Raji (cell line): ENCODE data around the gene OR5H6.

Experiments used
- POLR2A ChIP-seq: IDR thresholded peaks from 2 replicates; pipeline ENCODE4 v1.6.1; 2011; ENCODE audit warnings: low read depth, low read length, control low read depth; ENCODE audit not compliant: insufficient read depth

OR5H6 gene

GRCh38 chr3:98263944-98264343 is at the start of gene OR5H6:
TSS of gene OR5H6 (plus strand) at chr3:98264244. CDS start at chr3:98264333, 89 bp downstream.
- TF ChIP-seq POLR2A = no peak

GRCh38 chr3:98215051-98215450 is 49.0 kb upstream of the OR5H6 start:
- TF ChIP-seq POLR2A = no peak

- no peak for TF ChIP-seq POLR2A
Observed at GRCh38 chr3:98223907-98224672, 40.0 kb upstream of the OR5H6 start.

GRCh38 chr3:98232489-98232888 is 31.6 kb upstream of the OR5H6 start:
- no peak for TF ChIP-seq POLR2A

GRCh38 chr3:98233468-98233867 is 30.6 kb upstream of the OR5H6 start:
- no peak for TF ChIP-seq POLR2A

GRCh38 chr3:98240131-98240530 is 23.9 kb upstream of the OR5H6 start:
- no peak for TF ChIP-seq POLR2A

- no peak for TF ChIP-seq POLR2A
Observed at GRCh38 chr3:98242155-98242554, 21.9 kb upstream of the OR5H6 start.

- no peak for TF ChIP-seq POLR2A
Observed at GRCh38 chr3:98243843-98244242, 20.2 kb upstream of the OR5H6 start.

- TF ChIP-seq POLR2A = no peak
Observed at GRCh38 chr3:98246142-98246541, 17.9 kb upstream of the OR5H6 start.

- TF ChIP-seq POLR2A = no peak
Observed at GRCh38 chr3:98259707-98260106, 4.3 kb upstream of the OR5H6 start.

GRCh38 chr3:98262046-98262445 is 2.0 kb upstream of the OR5H6 start:
- TF ChIP-seq POLR2A = no peak

GRCh38 chr3:98269846-98270245 is 5.8 kb downstream of the OR5H6 start:
- no peak for TF ChIP-seq POLR2A

GRCh38 chr3:98272126-98272525 is 8.1 kb downstream of the OR5H6 start:
- TF ChIP-seq POLR2A = no peak

GRCh38 chr3:98274914-98275313 is 10.9 kb downstream of the OR5H6 start:
- TF ChIP-seq POLR2A = no peak

GRCh38 chr3:98282205-98282604 is 18.2 kb downstream of the OR5H6 start, which contains the start of gene OR5H2:
TSS of gene OR5H2 (plus strand) at chr3:98282505. CDS start at chr3:98282903, 398 bp downstream.
- TF ChIP-seq POLR2A = no peak

GRCh38 chr3:98290916-98291315 is 26.9 kb downstream of the OR5H6 start:
- TF ChIP-seq POLR2A = no peak

- no peak for TF ChIP-seq POLR2A
Observed at GRCh38 chr3:98291332-98291957, 27.4 kb downstream of the OR5H6 start.
